GM23338 (cell line): Measurements from ENCODE around the gene HDAC1. TPM values are rescaled to one million over a fixed set of nuclear protein-coding genes. Genes with fewer than 3 reads are reported as not detected.

Experiments used
- ATAC-seq: fragments of 200-7000 bp; cut with Tn5 transposase; 3 replicates; pipeline ENCODE4 v1.9.1; 2020
- DNase-seq: peaks from one replicate; pipeline ENCODE4 v3.0.0-alpha.2; 2015; ENCODE audit warnings: low spot score
- H2AFZ ChIP-seq: fragments of 200-600 bp; sonication (generic); 2 replicates; pipeline ENCODE4 v1.8.0; 2016; ENCODE audit warnings: antibody characterized with exemption, mild to moderate bottlenecking, moderate library complexity
- H3F3A ChIP-seq: fragments of 200-600 bp; sonication (generic); replicated peaks from 2 replicates; pipeline ENCODE4 v1.8.0; 2017; ENCODE audit warnings: antibody characterized with exemption, mixed run types, low read depth
- H3K27ac ChIP-seq: fragments of 200-600 bp; sonication (generic); 2 replicates; pipeline ENCODE4 v1.6.1; 2016; ENCODE audit warnings: low read depth
- H3K27me3 ChIP-seq: fragments of 200-600 bp; sonication (generic); 2 replicates; pipeline ENCODE4 v1.8.0; 2016; ENCODE audit warnings: mild to moderate bottlenecking, mixed run types, moderate library complexity; ENCODE audit not compliant: insufficient read depth
- H3K36me3 ChIP-seq: fragments of 200-600 bp; sonication (generic); 2 replicates; pipeline ENCODE4 v1.8.0; 2016; ENCODE audit warnings: mild to moderate bottlenecking; ENCODE audit not compliant: insufficient read depth
- H3K4me1 ChIP-seq: fragments of 200-600 bp; sonication (generic); 2 replicates; pipeline ENCODE4 v1.8.0; 2016; ENCODE audit warnings: mild to moderate bottlenecking, moderate library complexity; ENCODE audit not compliant: insufficient read depth
- H3K4me2 ChIP-seq: fragments of 200-600 bp; sonication (generic); 2 replicates; pipeline ENCODE4 v1.7.1; 2017; ENCODE audit warnings: mixed run types
- H3K4me3 ChIP-seq: fragments of 200-600 bp; sonication (generic); 2 replicates; pipeline ENCODE4 v1.6.1; 2016; ENCODE audit warnings: mixed run types
- H3K79me2 ChIP-seq: fragments of 200-600 bp; sonication (generic); replicated peaks from 2 replicates; pipeline ENCODE4 v1.8.0; 2017; ENCODE audit warnings: mild to moderate bottlenecking; ENCODE audit not compliant: insufficient read depth
- H3K9me2 ChIP-seq: fragments of 200-600 bp; sonication (generic); 2 replicates; pipeline ENCODE4 v1.8.0; 2017; ENCODE audit not compliant: insufficient read depth
- H4K20me1 ChIP-seq: fragments of 200-600 bp; sonication (generic); replicated peaks from 2 replicates; pipeline ENCODE4 v1.8.0; 2017; ENCODE audit warnings: mild to moderate bottlenecking; ENCODE audit not compliant: insufficient read depth
- H3K27ac Mint-ChIP-seq: 2 replicates; pipeline ENCODE4 v1.8.0; 2020; ENCODE audit warnings: inconsistent platforms, mild to moderate bottlenecking, moderate library complexity, mixed read lengths
- H3K27me3 Mint-ChIP-seq: 3 replicates; pipeline ENCODE4 v1.8.0; 2022; ENCODE audit warnings: low read depth, mild to moderate bottlenecking, moderate library complexity, mixed read lengths, inconsistent platforms; ENCODE audit not compliant: insufficient read depth, poor library complexity
- H3K36me3 Mint-ChIP-seq: 3 replicates; pipeline ENCODE4 v1.8.0; 2021; ENCODE audit warnings: low read depth, mild to moderate bottlenecking, inconsistent platforms, moderate library complexity, mixed read lengths
- H3K4me1 Mint-ChIP-seq: 3 replicates; pipeline ENCODE4 v1.8.0; 2020; ENCODE audit warnings: mild to moderate bottlenecking, inconsistent platforms, mixed read lengths
- H3K4me3 Mint-ChIP-seq: 3 replicates; pipeline ENCODE4 v1.8.0; 2021; ENCODE audit warnings: moderate library complexity, mild to moderate bottlenecking, inconsistent platforms, mixed read lengths
- H3K9me3 Mint-ChIP-seq: 3 replicates; pipeline ENCODE4 v1.8.0; 2020; ENCODE audit warnings: moderate library complexity, mild to moderate bottlenecking, inconsistent platforms, mixed read lengths
- EZH2 ChIP-seq: fragments of 200-600 bp; sonication (generic); IDR thresholded peaks from one replicate; pipeline ENCODE4 v1.8.0; 2017; ENCODE audit warnings: antibody characterized with exemption, mild to moderate bottlenecking, low read depth; ENCODE audit not compliant: unreplicated experiment
- JUNB ChIP-seq: IDR thresholded peaks from one replicate; pipeline ENCODE4 v1.6.1; 2016; ENCODE audit warnings: antibody characterized with exemption; ENCODE audit not compliant: unreplicated experiment
- POLR2AphosphoS5 ChIP-seq: IDR thresholded peaks from 2 replicates; pipeline ENCODE4 v1.6.1; 2016; ENCODE audit warnings: antibody characterized with exemption, low read depth
- STAT1 ChIP-seq: IDR thresholded peaks from one replicate; pipeline ENCODE4 v1.6.1; 2016; ENCODE audit warnings: antibody characterized with exemption; ENCODE audit not compliant: unreplicated experiment
- ZNF462 ChIP-seq: fragments of 250-450 bp; sonication (Bioruptor Pico); IDR thresholded peaks from 2 replicates; pipeline ENCODE4 v1.5.0; 2020; ENCODE audit warnings: mild to moderate bottlenecking, moderate library complexity
- polyA plus RNA-seq: library from polyadenylated mRNA; unstranded; fragments of >200 nt; fragmentation: Nextera tagmentation; extraction: Ambion mirVana; gene quantifications from 2 replicates; pipeline ENCODE4 v1.2.1, GENCODE V29; 2016
- total RNA-seq: library from RNA; depleted of rRNA; stranded (reverse); fragments of >200 nt; shearing (Covaris generic); gene quantifications from 2 replicates; pipeline ENCODE4 v1.2.3, GENCODE V29; 2014
- TF ChIP-seq, protein P1 (sequence below), 2 experiments: fragments of 200-600 bp in 1 of 2; sonication (generic) in 1 of 2; conservative IDR thresholded peaks; 2 replicates each; pipeline versions ENCODE4 v1.5.1 to v1.6.1; 2016 to 2017; ENCODE audit warnings: antibody characterized with exemption in 2 of 2, low read depth in 2 of 2, mild to moderate bottlenecking in 2 of 2, moderate library complexity in 1 of 2
- TF ChIP-seq, protein P2 (sequence below): IDR thresholded peaks from one replicate; pipeline ENCODE4 v1.6.1; 2018; ENCODE audit warnings: antibody characterized with exemption; ENCODE audit not compliant: unreplicated experiment

Gene HDAC1
- total and polyA plus RNA-seq, 2 experiments from 2014 or later, result 82.6 to 104 TPM

- TF ChIP-seq, protein P1, sequence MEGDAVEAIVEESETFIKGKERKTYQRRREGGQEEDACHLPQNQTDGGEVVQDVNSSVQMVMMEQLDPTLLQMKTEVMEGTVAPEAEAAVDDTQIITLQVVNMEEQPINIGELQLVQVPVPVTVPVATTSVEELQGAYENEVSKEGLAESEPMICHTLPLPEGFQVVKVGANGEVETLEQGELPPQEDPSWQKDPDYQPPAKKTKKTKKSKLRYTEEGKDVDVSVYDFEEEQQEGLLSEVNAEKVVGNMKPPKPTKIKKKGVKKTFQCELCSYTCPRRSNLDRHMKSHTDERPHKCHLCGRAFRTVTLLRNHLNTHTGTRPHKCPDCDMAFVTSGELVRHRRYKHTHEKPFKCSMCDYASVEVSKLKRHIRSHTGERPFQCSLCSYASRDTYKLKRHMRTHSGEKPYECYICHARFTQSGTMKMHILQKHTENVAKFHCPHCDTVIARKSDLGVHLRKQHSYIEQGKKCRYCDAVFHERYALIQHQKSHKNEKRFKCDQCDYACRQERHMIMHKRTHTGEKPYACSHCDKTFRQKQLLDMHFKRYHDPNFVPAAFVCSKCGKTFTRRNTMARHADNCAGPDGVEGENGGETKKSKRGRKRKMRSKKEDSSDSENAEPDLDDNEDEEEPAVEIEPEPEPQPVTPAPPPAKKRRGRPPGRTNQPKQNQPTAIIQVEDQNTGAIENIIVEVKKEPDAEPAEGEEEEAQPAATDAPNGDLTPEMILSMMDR (conservative IDR thresholded peaks at IDR 0.05; ENCODE audit: low read depth in 2 of 2), result no peak
- TF ChIP-seq EZH2 (no peak), POLR2AphosphoS5 (no peak), JUNB (no peak), STAT1 (no peak)
These were observed 13.4 kb downstream of the HDAC1 start (continued) for GRCh38 chr1:32305310-32305709.

DNA sequence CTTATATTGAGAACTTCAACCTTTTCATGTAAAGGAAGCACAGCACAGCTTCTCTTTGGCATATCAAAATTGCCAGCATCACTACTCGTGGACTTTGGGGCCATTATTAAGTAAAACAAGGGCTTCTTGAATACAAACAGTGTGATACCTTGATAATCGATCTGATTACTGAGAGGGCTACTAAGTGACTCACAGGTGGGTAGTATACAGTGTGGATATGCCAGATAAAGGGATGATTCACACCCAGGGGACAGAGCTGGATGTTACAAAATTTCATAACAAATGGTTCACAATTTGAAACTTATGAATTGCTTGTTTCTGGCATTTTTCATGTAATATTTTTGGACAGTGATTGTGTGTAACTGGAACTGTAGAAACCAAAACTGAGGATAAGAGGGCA lies 15.4 kb downstream of the HDAC1 start:
- H3K27me3 ChIP-seq, result no peaks in the 10 kb centered on the region
- H3K9me3 Mint-ChIP-seq, result peaks cover 6% of the 10 kb centered on the region; the same call in 1 of the 3 replicates
- no peaks in the 10 kb centered on the region for H3F3A ChIP-seq
- TF ChIP-seq, protein P2, sequence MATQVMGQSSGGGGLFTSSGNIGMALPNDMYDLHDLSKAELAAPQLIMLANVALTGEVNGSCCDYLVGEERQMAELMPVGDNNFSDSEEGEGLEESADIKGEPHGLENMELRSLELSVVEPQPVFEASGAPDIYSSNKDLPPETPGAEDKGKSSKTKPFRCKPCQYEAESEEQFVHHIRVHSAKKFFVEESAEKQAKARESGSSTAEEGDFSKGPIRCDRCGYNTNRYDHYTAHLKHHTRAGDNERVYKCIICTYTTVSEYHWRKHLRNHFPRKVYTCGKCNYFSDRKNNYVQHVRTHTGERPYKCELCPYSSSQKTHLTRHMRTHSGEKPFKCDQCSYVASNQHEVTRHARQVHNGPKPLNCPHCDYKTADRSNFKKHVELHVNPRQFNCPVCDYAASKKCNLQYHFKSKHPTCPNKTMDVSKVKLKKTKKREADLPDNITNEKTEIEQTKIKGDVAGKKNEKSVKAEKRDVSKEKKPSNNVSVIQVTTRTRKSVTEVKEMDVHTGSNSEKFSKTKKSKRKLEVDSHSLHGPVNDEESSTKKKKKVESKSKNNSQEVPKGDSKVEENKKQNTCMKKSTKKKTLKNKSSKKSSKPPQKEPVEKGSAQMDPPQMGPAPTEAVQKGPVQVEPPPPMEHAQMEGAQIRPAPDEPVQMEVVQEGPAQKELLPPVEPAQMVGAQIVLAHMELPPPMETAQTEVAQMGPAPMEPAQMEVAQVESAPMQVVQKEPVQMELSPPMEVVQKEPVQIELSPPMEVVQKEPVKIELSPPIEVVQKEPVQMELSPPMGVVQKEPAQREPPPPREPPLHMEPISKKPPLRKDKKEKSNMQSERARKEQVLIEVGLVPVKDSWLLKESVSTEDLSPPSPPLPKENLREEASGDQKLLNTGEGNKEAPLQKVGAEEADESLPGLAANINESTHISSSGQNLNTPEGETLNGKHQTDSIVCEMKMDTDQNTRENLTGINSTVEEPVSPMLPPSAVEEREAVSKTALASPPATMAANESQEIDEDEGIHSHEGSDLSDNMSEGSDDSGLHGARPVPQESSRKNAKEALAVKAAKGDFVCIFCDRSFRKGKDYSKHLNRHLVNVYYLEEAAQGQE, result no peak
- TF ChIP-seq, protein P1 (conservative IDR thresholded peaks at IDR 0.05; ENCODE audit: low read depth in 2 of 2), result no peak
- TF ChIP-seq STAT1 (no peak), ZNF462 (CRISPR knock-in tag) (no peak)
- ATAC-seq (no peak), DNase-seq (no peak)
- H3K27ac Mint-ChIP-seq, result no peak overlapping the region
- peaks cover 43% of the 10 kb centered on the region for H3K36me3 Mint-ChIP-seq
- no peak overlapping the region for H3K27ac ChIP-seq
- H3K79me2 ChIP-seq, result peaks cover 86% of the 10 kb centered on the region
- no peak overlapping the region for H2AFZ ChIP-seq
- H3K4me1 Mint-ChIP-seq, result no peaks in the 10 kb centered on the region
- peaks cover 4% of the 10 kb centered on the region for H3K27me3 Mint-ChIP-seq
- H3K9me2 ChIP-seq, result no peaks in the 10 kb centered on the region
- H3K4me3 ChIP-seq, result no peak overlapping the region
- H3K4me3 Mint-ChIP-seq, result no peak overlapping the region
- peaks cover 34% of the 10 kb centered on the region for H4K20me1 ChIP-seq
- H3K4me1 ChIP-seq, result no peaks in the 10 kb centered on the region
- H3K36me3 ChIP-seq, result peaks cover 32% of the 10 kb centered on the region
- H3K4me2 ChIP-seq, result no peak overlapping the region
